Stimulated activated naive CD8-positive, alpha-beta T cell treated with anti-CD3 and anti-CD28 coated beads, Interleukin-15, Interleukin-2, amounts not matched to agents 100 U/mL and 50 U/mL, for 24 hours (primary cell): ENCODE results near the gene KNDC1.
A peak's percentile ranks its signal among the peaks of the same experiment; 100 is the strongest.
"Not testable (repeated sequence)": the region's sequence is repeated elsewhere in the genome, so short reads cannot be mapped to it uniquely, and the experiment has no call there.

Experiments used
- ATAC-seq: fragments of 150-1000 bp; cut with Tn5 transposase; one replicate; pipeline ENCODE4 v1.10.0; 2021
- DNase-seq: peaks from one replicate; pipeline ENCODE4 v3.0.0; 2021

The KNDC1 gene

GRCh38 chr10:133224756-133225372 is 64.8 kb downstream of the KNDC1 start:
- DNase-seq (no peak), ATAC-seq (no peak)

GRCh38 chr10:133225707-133226191 is 65.7 kb downstream of the KNDC1 start:
- peak; percentile 32 for DNase-seq
- ATAC-seq: peak; percentile 61

GRCh38 chr10:133226251-133226808 is 66.3 kb downstream of the KNDC1 start:
- ATAC-seq: peak; percentile 51

GRCh38 chr10:133227256-133227655 is 67.2 kb downstream of the KNDC1 start:
- ATAC-seq (no peak), DNase-seq (no peak)

More at GRCh38 chr10:133226251-133226808, 66.3 kb downstream of the KNDC1 start:
- DNase-seq: no peak

- no peak for ATAC-seq
These were observed 69.4 kb downstream of the KNDC1 start for GRCh38 chr10:133229265-133230043.

GRCh38 chr10:133230044-133230361 is 70.0 kb downstream of the KNDC1 start, which contains the start of gene UTF1:
Gene UTF1 (plus strand): TSS chr10:133230217. CDS start chr10:133230289, 72 bp downstream.
- DNase-seq (no peak), ATAC-seq (no peak)

More at GRCh38 chr10:133229265-133230043, 69.4 kb downstream of the KNDC1 start:
- no peak for DNase-seq

GRCh38 chr10:133230387-133231195 is 70.6 kb downstream of the KNDC1 start:
- DNase-seq: peak; percentile 24
- no peak for ATAC-seq

GRCh38 chr10:133231244-133231945 is 71.4 kb downstream of the KNDC1 start:
- DNase-seq: no peak
- ATAC-seq: no peak

GRCh38 chr10:133231946-133232574 is 72.0 kb downstream of the KNDC1 start:
- ATAC-seq: no peak
- no peak for DNase-seq

- DNase-seq, ATAC-seq: not testable (repeated sequence)
These were observed 74.8 kb downstream of the KNDC1 start for GRCh38 chr10:133234796-133235195.

GRCh38 chr10:133235265-133235855 is 75.3 kb downstream of the KNDC1 start:
- ATAC-seq (no peak), DNase-seq (no peak)

- DNase-seq (no peak), ATAC-seq (no peak)
These were observed 75.9 kb downstream of the KNDC1 start for GRCh38 chr10:133235932-133236331.

GRCh38 chr10:133236401-133237240 is 76.6 kb downstream of the KNDC1 start:
- no peak for ATAC-seq
- no peak for DNase-seq

- ATAC-seq: no peak
- DNase-seq: no peak
These were observed 77.2 kb downstream of the KNDC1 start for GRCh38 chr10:133237241-133237587.

- ATAC-seq: no peak
These were observed 77.8 kb downstream of the KNDC1 start, which contains the start of gene VENTX for GRCh38 chr10:133237588-133238465. Gene VENTX (plus strand): TSS chr10:133237855. CDS start chr10:133237915, 60 bp downstream.

GRCh38 chr10:133238466-133238804 is 78.4 kb downstream of the KNDC1 start:
- no peak for DNase-seq
- ATAC-seq: no peak

More at GRCh38 chr10:133237588-133238465, 77.8 kb downstream of the KNDC1 start, which contains the start of gene VENTX:
- no peak for DNase-seq

GRCh38 chr10:133239990-133240389 is 80.0 kb downstream of the KNDC1 start:
- ATAC-seq: no peak
- DNase-seq: no peak

- ATAC-seq: no peak
- no peak for DNase-seq
These were observed 81.6 kb downstream of the KNDC1 start for GRCh38 chr10:133241501-133242205.
